Stimulated activated CD8-positive, alpha-beta memory T cell treated with anti-CD3 and anti-CD28 coated beads, Interleukin-15, amount 100 ng/mL, for 48 hours (primary cell): ENCODE measurements around the gene PTBP1.

Source experiments
- DNase-seq, 2 donors: peaks; one replicate each; pipeline ENCODE4 v3.0.0-alpha.2; 2020; ENCODE audit warnings: low read depth in 2 of 2

Gene PTBP1

DNA sequence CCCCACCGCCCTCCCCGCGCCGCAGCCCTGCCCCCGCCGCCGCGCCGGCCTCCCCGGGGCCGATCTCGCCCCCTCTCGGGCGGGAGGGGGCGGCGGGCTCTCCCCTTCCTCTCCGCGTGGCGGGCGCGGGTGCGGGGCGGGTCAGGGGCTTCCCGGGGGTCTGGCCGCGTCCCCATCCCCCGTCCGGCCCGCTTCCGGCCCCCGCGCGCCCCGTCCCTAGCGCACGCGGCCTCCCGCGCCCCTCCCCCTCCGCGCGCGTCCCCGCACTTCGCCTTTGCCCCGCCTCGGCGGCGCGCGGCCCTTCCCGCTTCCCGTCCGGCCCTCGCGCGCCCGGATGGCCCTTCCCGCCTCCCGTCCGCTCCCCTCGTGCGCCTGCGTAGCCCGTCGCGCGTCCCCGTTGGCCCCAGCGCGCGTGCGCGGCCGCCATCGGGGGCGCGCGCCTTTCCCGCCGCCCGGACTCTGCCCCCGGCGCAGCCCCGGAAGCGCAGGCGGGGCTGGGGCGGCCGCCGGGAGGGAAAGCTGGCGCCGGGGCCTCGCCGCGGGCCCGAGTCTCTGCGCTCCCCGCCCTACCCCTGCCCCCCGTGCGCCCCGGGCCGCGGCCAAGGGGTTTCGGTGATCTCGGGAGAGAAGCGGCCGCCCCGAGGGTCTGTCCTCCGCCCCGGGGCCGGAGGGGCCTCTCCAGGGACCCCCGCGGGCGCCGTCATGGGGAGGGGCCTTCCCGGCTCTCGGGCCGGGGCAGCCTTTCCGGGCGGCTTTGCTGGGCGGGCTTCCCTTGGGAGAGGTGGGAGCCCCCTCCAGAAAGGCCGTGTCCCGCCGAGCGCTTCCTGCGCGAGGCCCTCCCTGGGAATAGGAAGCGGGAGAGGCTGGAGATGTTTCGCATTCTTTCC lies 519 bp downstream of the PTBP1 start:
- peak; percentile 84 to 87 for DNase-seq

DNA sequence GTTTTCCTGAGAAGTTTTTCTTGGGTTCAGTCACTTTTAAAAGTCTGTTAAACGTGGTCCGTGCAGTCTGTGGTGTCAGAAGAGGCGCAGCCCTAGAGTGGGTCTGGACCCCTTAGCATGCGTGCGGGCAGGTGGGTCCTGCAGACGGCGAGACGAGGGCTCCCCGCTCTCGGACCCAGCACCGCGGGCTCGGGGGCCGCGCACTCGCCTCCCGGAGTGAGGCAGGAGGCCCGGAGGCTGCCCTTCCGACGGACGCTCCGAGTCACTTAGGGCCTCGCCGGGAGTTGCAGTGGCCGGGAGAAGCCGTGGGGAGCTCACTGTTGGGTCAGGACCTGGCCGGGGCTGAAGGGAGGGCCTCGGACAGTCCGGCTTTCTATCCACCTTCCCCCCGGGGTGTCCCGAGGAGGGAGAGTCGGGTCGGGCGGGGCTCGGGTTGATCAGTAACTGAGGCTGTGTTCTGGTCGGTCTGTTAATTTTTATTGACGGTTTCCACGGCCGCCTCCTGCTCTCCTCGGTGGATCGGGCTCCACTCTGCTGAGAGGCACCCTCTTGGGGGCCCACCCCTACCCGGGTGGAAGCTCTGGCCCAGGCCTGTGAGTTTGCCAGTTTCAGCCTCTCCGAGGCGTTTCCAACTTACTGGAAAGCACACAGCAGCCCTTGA lies 1.3 kb downstream of the PTBP1 start:
- no peak for DNase-seq

DNA sequence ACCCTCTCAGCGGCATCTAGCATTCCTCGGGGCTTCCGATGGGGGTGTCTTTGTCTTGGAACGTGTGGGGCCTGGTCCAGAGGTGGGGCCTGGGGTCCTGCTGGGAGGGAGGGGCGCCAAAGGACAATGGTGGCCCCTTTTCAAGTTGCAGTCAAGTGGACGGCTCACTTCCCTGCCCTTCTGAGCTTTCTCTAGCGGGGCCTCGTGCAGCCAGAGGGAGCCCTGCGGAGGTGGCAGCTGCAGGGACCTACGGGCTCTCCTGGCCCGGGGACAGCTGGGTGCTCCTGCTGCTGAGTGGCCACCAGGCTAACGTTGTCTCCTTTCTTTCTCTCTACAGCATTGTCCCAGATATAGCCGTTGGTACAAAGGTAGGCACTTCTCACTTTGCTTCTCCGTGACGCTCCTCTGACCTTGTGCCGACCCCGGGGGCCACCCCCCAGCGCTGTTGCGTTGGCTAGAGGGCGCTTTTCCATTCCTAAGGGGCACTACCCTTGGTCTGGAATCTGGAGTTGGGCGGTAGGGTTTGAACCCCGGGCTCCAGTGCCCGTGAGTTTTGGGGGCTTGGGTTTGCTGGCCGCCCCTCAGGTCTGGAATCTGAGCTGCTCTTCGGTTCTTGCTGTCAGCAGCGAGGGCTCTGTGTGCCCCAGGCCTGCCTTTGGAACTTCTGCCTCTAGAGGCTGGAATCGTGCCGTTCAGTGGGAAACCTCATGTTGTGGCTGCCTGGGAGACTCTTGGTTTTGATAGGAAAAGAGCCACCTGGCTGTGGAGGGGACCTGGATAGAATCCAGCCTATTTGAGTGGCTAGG lies 2.0 kb downstream of the PTBP1 start:
- DNase-seq, result no peak

DNA sequence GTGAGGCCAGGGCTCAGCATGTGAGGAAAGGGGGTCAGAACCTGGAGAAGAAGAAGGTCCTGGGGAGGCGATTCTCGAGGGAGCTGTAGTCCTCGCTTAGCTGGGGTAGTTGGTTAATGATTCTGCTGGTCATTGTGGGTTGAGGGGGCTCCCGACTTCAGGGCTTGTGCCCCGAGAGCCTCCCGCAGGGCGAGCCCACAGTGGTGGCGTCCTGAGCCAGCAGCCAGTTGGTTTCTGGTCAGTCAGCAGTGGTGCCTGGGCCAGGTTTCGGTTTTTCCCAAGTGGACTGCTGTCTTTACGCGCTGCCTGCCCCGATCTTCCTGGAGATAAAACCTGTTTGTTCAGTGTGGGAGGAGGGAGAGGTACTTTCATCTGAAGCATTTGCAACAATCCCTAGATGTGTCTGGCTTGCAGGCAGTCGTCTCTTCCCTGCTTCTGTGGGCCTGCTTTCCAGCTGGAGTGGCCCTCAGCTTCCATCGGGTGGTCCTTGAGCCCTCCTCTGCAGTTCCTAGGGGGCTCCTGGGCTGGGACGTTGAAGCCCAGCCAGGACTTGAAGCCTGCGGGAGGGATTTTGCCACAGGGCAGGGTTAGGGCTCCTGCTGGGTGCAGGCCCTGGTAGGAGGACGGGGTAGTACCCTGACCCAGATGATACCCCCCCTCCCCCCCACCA lies 3.2 kb downstream of the PTBP1 start:
- DNase-seq, result no peak

DNA sequence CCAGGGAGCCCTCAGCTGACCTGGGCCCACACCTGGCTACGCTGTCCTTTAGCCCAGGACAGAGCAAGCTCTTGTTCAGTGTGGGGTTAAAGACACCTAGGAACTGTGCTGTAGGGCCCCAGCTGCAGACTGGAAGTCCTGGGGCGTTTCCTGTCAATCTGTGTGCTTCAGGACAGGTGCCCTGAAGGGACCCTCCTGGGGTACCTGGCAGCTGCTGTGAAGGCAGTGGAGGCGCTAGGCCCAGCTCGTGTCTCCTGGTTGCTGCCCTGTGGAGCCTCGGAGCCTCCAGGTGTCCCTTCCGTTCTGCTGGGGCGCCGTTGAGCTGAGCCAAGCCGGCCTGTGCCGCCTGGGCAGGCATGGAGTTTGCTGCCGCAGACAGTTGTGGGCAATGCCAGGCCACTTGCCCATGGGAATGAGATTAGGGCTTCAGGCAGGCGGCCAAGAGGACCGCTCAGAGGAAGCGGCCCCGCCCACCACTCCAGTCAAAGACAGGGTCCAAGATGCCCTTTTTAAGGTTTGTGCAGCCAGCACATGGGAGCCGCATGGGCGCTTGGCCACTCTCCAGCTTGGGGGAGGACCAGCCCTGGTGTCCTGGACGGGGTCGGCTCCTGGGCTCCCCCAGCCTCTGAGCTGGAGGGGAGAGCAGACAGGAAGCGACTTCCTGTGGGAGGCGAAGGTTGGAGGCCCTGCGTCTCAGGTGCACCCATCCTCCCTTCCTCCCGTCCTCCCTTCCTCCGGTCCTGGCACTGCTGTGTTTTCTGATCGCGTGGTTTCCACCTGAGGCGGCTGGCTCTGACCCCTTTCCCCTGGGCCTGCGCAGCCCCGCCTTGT lies 4.0 kb downstream of the PTBP1 start:
- no peak for DNase-seq

DNA sequence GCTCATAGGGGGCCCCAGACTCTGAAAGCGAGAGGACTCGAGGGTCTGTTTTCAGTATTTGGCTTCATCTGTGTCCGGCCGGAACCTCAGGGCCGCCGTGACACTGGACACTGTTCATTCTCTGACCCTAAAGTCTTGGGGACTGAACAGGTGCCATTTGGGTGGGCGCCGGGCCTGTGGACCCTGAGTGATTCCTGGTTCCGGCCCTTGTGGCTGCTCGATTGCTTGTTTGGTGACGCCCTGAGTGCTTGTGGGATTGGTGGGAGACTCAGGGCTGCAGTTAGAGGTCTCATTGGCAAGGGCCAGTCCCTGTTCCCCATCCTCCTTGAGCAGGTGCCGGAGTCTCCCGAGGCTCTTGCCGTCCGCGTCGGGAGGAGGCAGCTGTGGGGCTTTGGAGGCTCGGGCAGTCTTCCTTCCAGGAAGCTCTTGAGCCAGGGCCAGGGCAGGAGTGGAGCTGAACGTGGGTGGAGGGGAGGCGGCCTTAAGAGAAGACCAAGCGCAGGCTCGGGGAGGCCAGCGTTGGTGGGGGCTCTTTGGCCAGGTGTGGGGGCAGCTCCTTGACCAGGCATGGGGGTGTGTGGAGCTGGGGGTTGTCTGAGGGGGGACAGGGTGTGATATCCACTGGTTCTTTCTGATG lies 4.7 kb downstream of the PTBP1 start:
- no peak for DNase-seq

DNA sequence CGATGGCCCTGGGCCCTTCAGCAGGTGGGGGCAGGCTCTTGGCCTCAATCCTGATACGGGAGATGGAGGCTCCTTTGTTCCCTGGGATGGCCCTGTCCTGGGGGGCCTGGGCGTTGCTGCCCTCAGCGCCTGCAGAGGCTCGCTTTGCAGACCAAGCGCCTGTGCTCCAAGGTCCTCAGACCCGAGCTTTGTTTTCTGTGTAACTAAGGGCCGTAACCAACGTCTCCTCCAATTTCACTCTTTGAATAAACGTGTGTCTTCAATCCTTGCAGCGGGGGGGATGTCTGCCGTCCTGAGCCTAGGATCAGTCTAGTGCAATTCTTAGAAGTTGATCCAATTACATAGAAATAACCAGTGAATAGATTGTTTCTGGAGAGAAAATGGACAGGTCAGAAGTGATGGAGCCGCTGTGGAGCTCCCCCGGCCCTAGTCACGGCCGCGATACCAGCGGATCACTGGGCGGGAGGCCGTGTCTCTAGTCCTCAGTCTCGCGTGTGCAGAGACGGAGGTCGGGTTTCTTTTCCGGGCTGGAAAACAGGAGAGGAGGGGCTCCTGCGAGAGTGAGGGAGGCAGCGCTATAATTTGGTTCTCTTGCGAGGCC lies 5.3 kb downstream of the PTBP1 start:
- DNase-seq, result no peak

DNA sequence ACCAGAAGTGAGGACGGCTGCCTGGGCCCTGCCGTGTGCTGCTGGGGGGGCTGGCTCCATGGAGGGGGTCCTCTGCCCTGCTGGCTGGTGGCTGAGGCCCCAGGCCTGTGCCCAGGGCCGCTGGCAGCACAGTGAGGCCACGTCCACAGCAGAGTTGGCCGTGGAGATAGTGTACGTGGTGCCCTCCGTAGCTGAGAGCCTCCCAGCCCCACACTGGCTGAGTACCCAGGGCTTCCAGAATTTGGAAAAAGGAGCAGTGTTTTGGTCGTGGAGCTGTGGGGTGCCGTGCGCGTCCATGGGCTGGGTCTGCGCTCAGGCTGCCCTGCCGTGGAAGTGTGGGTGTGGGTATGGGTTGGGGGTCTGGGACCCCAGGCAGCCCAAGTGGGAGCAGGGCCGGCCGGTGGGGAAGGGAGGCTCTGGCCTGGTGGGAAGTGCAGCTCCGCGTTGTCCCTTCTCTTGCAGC lies 5.9 kb downstream of the PTBP1 start:
- no peak for DNase-seq

DNA sequence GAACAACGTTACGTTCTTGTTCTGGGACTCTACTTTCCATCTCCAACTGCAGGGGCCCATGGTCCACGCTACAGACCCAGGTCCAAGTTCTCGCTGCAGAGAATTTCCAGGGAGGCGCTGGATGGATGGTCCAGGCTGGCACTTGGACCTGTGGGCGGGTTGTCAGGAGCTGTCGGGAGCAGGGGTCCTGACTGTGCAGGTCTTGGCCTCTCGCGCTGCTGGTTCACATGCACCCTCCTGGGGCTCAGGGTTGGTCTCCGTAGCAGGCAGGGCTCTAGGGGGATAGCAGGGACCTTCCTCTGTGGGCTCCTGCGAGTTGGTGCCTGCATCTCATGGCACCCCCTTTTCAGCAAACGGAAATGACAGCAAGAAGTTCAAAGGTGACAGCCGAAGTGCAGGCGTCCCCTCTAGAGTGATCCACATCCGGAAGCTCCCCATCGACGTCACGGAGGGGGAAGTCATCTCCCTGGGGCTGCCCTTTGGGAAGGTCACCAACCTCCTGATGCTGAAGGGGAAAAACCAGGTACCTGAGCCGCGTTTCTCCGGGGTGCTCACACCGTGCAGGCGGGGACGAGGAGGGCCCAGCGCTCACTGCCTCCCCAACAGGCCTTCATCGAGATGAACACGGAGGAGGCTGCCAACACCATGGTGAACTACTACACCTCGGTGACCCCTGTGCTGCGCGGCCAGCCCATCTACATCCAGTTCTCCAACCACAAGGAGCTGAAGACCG lies 6.6 kb downstream of the PTBP1 start:
- no peak for DNase-seq

DNA sequence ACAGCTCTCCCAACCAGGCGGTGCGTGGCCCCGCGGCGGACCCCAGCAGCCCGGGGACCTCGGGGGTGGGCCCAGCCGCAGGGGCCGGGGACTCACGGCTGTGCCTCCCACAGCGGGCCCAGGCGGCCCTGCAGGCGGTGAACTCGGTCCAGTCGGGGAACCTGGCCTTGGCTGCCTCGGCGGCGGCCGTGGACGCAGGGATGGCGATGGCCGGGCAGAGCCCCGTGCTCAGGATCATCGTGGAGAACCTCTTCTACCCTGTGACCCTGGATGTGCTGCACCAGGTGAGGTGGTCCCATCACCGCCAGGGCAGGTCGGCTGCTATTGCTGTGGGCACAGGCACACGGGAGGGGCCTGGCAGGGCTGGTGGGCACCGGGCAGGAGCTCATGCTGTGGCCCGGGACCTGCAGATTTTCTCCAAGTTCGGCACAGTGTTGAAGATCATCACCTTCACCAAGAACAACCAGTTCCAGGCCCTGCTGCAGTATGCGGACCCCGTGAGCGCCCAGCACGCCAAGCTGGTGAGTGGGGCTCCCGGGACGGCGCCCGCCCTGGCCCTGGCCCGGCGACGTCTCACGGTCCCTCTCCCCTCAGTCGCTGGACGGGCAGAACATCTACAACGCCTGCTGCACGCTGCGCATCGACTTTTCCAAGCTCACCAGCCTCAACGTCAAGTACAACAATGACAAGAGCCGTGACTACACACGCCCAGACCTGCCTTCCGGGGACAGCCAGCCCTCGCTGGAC lies 7.3 kb downstream of the PTBP1 start:
- DNase-seq, result no peak

DNA sequence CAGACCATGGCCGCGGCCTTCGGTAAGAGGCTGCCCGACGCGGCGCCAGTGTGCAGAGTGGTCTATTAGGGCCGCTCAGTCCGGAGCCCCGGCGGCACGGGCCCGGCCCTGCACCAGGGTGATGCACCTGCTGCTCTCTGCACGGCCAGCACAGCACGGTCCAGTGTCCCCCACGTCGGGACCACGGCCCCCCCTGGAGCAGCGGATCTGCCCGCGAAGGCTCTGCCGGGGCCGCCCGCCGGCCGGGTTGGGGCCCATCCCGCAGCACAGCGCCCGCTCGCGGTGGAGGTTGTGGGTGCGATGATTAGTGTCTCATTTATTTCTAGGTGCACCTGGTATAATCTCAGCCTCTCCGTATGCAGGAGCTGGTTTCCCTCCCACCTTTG lies 7.9 kb downstream of the PTBP1 start:
- no peak for DNase-seq

DNA sequence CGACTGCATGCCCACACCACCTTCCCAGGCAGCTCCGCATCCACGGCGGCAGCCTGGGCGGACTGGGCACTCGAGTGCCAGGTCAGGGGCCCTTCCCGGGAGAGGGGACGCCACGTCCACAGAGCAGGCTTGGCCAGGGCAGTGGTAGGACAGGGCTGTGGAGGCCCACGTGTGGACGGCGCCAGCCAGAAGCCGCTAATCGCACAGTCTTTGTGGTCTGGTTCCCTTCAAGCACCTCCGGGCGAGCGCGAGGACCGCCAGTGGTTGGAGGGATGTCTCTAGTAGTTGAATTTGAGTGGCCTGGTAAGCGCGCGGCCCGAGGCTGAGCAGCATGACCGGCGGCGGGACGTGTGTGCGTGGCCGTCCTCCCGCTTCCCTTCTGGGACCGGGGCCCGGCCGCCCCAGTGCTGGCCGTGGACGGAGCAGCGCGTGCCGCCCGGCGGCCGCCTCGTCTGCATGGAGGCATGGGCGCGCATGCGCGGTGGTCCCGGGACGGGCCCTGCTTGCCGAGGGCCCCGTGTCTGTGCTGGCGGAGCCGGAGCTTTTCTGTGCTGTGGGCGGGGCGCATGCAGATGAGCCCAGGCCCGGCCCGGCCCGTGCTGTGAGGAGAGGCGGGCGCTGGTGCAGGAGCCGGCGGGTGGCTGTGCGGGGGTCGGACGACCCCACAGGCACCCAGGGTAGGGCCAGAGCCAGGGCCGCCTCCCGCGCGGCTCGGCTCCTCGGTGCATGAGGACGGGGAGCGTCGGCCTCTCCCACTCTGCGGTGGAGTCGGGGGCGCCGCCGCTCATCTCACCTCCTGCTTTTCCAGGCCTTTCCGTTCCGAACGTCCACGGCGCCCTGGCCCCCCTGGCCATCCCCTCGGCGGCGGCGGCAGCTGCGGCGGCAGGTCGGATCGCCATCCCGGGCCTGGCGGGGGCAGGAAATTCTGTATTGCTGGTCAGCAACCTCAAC lies 8.6 kb downstream of the PTBP1 start:
- DNase-seq, result no peak

DNA sequence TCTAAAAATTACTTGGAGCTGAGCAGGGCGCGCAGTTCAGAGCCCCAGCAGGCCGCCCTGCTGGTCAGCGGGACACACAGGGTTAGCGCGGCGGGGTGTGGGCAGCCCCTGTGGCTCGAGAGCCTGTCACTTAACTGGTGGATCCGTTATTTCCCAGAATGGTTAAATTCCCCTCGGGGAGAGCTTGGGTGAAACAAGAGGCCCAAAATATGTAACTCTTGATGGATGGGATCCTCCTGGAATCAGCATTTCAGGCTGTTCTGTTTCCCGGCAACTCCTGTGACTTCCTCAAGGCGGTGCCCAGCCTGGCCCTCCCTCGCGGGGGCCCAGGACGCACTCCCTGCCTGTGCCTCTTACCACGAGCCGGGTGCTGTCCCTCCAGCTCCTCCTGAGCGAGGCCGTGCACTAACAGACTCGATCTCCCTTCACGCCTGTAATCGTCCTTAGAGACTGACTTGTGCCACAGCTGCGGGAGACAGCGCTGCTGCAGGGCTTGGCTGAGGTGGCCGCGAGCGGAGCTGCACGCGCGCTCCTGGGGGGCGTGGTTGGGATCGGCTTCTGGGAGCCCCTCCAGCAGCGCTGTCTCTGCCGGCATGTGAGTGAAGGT lies 9.7 kb downstream of the PTBP1 start:
- DNase-seq, result no peak

DNA sequence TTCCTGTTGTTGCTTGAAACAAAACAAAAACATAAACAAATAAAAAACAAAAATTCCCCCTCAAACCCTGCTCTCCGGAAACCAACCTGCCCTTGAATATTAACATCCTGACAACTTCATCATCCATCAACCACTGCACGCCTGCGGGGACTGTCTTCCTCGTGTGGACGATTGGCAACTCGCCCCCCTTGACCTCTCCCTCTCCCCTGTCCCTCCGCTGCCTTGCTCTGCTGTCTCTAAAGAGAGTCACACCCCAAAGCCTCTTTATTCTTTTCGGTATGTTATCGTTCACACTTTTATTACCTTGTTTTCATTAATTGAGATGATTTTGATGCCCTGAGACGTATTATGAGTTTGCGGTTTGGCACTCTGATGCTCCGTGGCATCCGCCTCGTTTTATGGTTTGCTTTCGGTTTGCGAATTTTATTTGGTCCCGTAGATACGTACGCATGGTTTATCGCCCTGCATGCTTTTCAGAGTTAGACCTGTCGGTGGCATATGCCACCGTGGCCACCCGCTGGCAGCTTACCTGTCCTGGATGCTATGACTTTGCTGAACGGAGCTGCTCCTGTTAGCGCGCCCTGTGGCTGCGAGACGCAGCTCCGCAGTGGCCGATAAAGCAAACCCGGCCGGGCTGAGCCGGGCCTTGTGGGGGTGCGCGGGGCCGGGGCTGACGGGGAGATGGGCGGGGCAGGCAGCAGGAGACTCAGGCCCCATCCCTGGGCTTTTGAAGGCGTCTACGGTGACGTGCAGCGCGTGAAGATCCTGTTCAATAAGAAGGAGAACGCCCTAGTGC lies 10.6 kb downstream of the PTBP1 start:
- DNase-seq, result no peak

DNA sequence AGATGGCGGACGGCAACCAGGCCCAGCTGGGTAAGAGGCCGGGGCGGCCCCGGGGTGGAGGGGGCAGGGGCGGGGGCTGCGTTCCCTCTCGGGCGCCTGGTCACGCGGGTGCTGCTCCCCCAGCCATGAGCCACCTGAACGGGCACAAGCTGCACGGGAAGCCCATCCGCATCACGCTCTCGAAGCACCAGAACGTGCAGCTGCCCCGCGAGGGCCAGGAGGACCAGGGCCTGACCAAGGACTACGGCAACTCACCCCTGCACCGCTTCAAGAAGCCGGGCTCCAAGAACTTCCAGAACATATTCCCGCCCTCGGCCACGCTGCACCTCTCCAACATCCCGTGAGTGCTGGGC lies 11.1 kb downstream of the PTBP1 start:
- DNase-seq, result no peak
